Duodenal mucosa (tissue), 2 donors: ENCODE measurements around the gene JAZF1.

Experiments used
- H3K27ac ChIP-seq: one replicate; pipeline ENCODE4 v1.7.0; 2013; ENCODE audit warnings: low read depth, low read length
- H3K27me3 ChIP-seq, 2 donors: one replicate each; pipeline ENCODE4 v1.7.0; 2013; ENCODE audit warnings: low read length in 2 of 2, control low read depth in 1 of 2; ENCODE audit not compliant: insufficient read depth in 2 of 2, control insufficient read depth in 1 of 2
- H3K36me3 ChIP-seq, 2 donors: one replicate each; pipeline ENCODE4 v1.7.0; 2013; ENCODE audit warnings: low read length in 2 of 2, control low read depth in 1 of 2; ENCODE audit not compliant: insufficient read depth in 2 of 2, control insufficient read depth in 1 of 2
- H3K4me1 ChIP-seq, 2 donors: one replicate each; pipeline ENCODE4 v1.7.0; 2013; ENCODE audit warnings: low read length in 2 of 2, control low read depth in 1 of 2; ENCODE audit not compliant: insufficient read depth in 2 of 2, control insufficient read depth in 1 of 2
- H3K4me3 ChIP-seq, 2 donors: one replicate each; pipeline ENCODE4 v1.7.0; 2013; ENCODE audit warnings: low read length in 2 of 2, low read depth in 1 of 2
- H3K9ac ChIP-seq, 2 donors: one replicate each; pipeline ENCODE4 v1.7.0; 2013; ENCODE audit warnings: low read length in 2 of 2, low read depth in 1 of 2
- H3K9me3 ChIP-seq, 2 donors: one replicate each; pipeline ENCODE4 v1.7.0; 2013; ENCODE audit warnings: low read length in 2 of 2, control low read depth in 1 of 2; ENCODE audit not compliant: control insufficient read depth in 1 of 2

JAZF1 gene

DNA sequence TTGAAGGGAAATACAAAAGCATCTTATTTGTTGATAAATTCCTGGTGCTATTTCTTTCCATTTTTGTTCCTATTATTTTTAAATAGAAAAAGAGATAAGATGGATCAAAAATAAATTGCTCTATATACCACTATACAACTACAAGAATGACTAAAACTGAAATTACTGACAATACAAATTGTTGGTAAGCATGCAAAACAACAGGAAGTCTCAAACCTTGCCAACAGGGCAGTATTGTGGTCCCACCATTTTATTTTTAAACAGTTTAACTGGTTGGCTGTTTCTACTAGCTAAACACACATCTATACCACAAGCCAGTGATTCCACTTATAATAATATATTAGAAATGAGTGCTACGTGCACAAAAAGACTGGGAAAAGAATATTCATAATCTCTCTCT is 213.0 kb downstream of the JAZF1 start:
- no peaks in the 10 kb centered on the region for H3K27me3 ChIP-seq
- H3K27ac ChIP-seq = no peak overlapping the region
- H3K9me3 ChIP-seq = no peaks in the 10 kb centered on the region
- H3K36me3 ChIP-seq = no peaks in the 10 kb centered on the region
- no peak overlapping the region for H3K4me3 ChIP-seq
- no peak overlapping the region for H3K9ac ChIP-seq
- H3K4me1 ChIP-seq = no peaks in the 10 kb centered on the region

DNA sequence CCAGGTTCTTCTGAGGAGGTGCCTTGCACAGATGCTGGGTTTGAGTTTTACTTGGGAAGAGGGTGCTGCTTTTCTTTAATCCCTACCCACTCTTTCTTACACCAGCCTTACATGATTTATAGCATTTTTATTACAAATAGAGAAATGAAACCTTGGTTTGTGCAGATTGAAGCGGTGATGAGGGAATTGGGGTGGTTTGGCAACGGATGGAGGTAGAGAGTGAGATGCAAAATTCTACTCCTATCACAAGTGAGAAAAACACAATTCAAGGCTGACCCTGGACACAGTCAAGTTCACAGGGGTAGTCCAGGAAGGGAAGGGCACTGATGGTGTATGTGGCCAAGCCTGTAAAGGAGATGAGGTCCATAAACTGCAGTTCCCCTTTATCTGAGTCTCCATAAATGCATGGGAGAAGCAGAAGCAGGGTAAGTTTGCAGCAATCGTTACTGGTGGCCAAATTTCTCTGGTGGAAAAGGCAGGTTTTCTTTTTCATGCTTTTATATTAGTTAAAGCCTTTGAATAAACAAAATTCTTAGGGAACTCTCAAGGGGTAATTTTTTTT is 214.3 kb downstream of the JAZF1 start:
- H3K27me3 ChIP-seq = no peaks in the 10 kb centered on the region
- no peaks in the 10 kb centered on the region for H3K9me3 ChIP-seq
- H3K36me3 ChIP-seq = no peaks in the 10 kb centered on the region
- no peak overlapping the region for H3K27ac ChIP-seq
- no peaks in the 10 kb centered on the region for H3K4me1 ChIP-seq
- no peak overlapping the region for H3K4me3 ChIP-seq
- H3K9ac ChIP-seq = no peak overlapping the region

- H3K27ac ChIP-seq = no peak overlapping the region
Measured at GRCh38 chr7:27965650-27966049, 214.9 kb downstream of the JAZF1 start.

DNA sequence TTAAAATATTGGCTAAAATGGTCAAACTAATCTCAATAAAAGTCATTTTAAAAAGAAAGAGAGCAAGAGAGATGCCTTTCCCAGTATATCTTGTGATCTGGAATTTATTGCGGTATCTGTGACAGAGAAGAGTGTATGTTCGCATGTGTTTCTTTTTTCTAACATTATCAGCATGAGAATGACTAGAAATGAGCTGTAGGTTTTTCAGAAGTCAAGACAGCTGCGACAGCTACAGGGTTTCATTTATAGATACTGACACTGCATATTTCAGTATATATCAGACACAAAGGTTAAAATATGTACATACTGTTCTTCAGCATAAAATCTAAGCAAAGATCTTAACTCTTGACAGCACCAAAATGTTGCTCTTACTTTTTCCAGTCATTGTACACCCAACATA is 215.8 kb downstream of the JAZF1 start:
- Histone ChIP-seq H3K27ac (no peak overlapping the region), H3K4me1 (no peaks in the 10 kb centered on the region), H3K4me3 (no peak overlapping the region), H3K36me3 (no peaks in the 10 kb centered on the region), H3K9ac (no peak overlapping the region), H3K27me3 (no peaks in the 10 kb centered on the region), H3K9me3 (no peaks in the 10 kb centered on the region)

More at GRCh38 chr7:27965650-27966049, 214.9 kb downstream of the JAZF1 start:
- no peaks in the 10 kb centered on the region for H3K9me3 ChIP-seq
- H3K4me3 ChIP-seq = no peak overlapping the region
- H3K9ac ChIP-seq = no peak overlapping the region
- H3K36me3 ChIP-seq = no peaks in the 10 kb centered on the region
- no peaks in the 10 kb centered on the region for H3K27me3 ChIP-seq
- no peaks in the 10 kb centered on the region for H3K4me1 ChIP-seq

GRCh38 chr7:27963056-27963455 is 217.5 kb downstream of the JAZF1 start:
- Histone ChIP-seq H3K4me3 (no peak overlapping the region), H3K9me3 (no peaks in the 10 kb centered on the region), H3K27ac (no peak overlapping the region), H3K4me1 (no peaks in the 10 kb centered on the region), H3K27me3 (no peaks in the 10 kb centered on the region), H3K36me3 (no peaks in the 10 kb centered on the region), H3K9ac (no peak overlapping the region)

DNA sequence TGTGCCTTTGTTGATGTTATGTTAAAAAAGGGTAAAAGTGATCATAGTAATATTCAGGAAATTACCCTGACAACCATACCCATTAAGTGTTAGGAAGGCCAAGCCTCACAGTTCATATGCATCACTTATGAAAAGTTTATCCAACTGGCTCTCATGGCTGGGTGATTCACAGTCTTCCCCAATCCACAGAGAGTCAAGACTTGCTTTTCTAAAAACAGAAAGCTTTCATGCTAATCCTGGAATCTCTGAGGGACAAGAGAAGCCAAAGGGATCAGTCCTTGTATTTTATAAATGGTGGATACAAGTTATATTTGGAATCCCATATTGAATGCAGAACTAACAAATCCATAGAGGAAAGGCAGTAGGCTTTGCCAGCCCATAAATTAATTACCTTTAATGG is 218.3 kb downstream of the JAZF1 start:
- no peaks in the 10 kb centered on the region for H3K4me1 ChIP-seq
- H3K9me3 ChIP-seq = no peaks in the 10 kb centered on the region
- no peaks in the 10 kb centered on the region for H3K27me3 ChIP-seq
- no peak overlapping the region for H3K27ac ChIP-seq
- no peak overlapping the region for H3K9ac ChIP-seq
- H3K4me3 ChIP-seq = no peak overlapping the region
- H3K36me3 ChIP-seq = no peaks in the 10 kb centered on the region

- Histone ChIP-seq H3K9ac (no peak overlapping the region), H3K4me1 (no peaks in the 10 kb centered on the region), H3K4me3 (no peak overlapping the region), H3K27me3 (no peaks in the 10 kb centered on the region), H3K36me3 (no peaks in the 10 kb centered on the region), H3K9me3 (no peaks in the 10 kb centered on the region), H3K27ac (no peak overlapping the region)
Measured at GRCh38 chr7:27961255-27961654, 219.3 kb downstream of the JAZF1 start.

DNA sequence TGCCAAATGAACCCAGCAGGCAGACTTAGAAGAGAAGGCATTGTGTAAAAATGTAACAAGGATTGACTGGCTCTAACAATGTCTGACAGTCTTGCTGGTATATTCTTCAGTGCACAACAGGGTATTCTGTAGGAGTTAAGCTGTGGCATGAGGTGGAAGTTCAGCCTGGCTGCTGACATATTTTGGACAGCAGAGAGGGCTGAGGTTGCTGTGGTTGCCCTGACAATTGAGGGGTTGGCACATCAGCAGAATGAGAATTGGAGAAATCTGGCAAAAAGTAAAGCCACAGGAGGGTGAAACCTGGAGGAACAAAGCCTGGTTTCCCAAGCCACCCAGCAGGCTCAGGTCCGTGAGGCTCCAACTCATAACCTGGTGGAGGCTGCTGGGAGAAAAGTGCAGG is 220.2 kb downstream of the JAZF1 start:
- Histone ChIP-seq H3K27me3 (no peaks in the 10 kb centered on the region), H3K4me3 (no peak overlapping the region), H3K27ac (no peak overlapping the region), H3K9me3 (no peaks in the 10 kb centered on the region), H3K4me1 (no peaks in the 10 kb centered on the region), H3K36me3 (no peaks in the 10 kb centered on the region), H3K9ac (no peak overlapping the region)

DNA sequence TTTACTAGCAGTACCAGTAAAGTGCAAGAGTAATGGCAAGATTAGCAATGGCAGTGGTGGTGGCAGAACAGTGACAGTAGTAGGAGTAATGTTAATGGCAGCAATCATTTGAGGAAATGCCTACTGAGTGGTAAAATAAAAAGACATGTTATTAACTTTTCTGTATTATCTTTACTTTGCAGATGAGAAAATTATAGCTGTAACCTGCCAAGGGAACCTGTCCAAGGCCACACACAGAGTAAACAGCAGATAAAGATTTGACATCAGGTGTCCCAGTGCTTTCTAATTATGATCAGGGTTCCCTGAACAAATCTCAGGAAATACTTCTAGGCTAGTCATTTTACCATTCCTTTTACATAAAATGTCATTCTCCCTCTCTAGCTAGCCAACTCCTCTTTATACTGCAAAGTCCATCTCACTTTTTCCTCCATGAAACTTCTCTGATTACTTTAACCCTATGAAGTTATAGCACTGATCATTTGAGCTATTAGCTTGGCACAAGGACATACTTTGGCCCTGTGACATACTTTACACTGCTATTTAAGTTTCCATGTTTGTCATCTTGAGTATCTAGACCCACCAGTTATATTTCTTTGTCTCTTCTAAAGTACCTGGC is 221.6 kb downstream of the JAZF1 start:
- Histone ChIP-seq H3K36me3 (no peaks in the 10 kb centered on the region), H3K27me3 (no peaks in the 10 kb centered on the region), H3K9ac (no peak overlapping the region), H3K4me1 (no peaks in the 10 kb centered on the region), H3K9me3 (no peaks in the 10 kb centered on the region), H3K27ac (no peak overlapping the region), H3K4me3 (no peak overlapping the region)

DNA sequence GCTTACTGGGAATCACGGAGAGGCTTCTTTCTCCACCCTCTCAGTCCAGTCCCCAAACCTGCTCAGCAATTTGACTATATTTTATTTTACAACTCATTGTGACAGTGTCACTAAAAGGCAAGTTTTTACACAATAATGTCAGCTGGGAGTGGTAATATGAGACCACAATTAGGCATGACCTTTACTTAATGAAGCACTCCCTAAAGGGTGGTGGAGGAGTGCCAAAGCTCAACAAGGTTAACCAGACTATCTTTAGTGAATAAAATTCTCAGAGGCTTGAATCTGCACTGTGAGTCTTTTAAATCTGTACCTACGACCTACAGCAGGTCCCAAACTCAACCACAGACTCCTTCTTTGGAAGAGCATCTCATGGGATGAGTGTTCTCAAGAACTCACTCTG is 225.0 kb downstream of the JAZF1 start:
- Histone ChIP-seq H3K27me3 (no peaks in the 10 kb centered on the region), H3K4me1 (no peaks in the 10 kb centered on the region), H3K9ac (no peak overlapping the region), H3K9me3 (no peaks in the 10 kb centered on the region), H3K36me3 (no peaks in the 10 kb centered on the region), H3K27ac (no peak overlapping the region), H3K4me3 (no peak overlapping the region)
